DMS114 treated with DMSO at 0.1 percent for 48 hours (cell line): ENCODE data around the gene CLEC4G.
"Not testable (repeated sequence)": the region's sequence is repeated elsewhere in the genome, so short reads cannot be mapped to it uniquely, and the experiment has no call there.

Experiments used
- DNase-seq: peaks from one replicate; lab custom pipeline; 2025; ENCODE audit not compliant: unreplicated experiment; lab: John Stamatoyannopoulos, UW

CLEC4G gene

GRCh38 chr19:7746903-7747884 lies 15.3 kb upstream of the CLEC4G start, which contains the start of gene CD209:
TSS of gene CD209 (minus strand) at chr19:7747534. CDS start at chr19:7747511, 23 bp downstream.
- DNase-seq: no peak

GRCh38 chr19:7746306-7746705 lies 14.4 kb upstream of the CLEC4G start:
- not testable (repeated sequence) for DNase-seq

- no peak for DNase-seq
Measured at GRCh38 chr19:7744871-7745650, 13.2 kb upstream of the CLEC4G start.

GRCh38 chr19:7744199-7744786 lies 12.4 kb upstream of the CLEC4G start:
- DNase-seq: no peak

- DNase-seq: no peak
Measured at GRCh38 chr19:7743425-7743841, 11.5 kb upstream of the CLEC4G start.

GRCh38 chr19:7742991-7743390 lies 11.1 kb upstream of the CLEC4G start:
- DNase-seq: no peak

GRCh38 chr19:7742575-7742974 lies 10.7 kb upstream of the CLEC4G start:
- DNase-seq: no peak

GRCh38 chr19:7740682-7741054 lies 8.8 kb upstream of the CLEC4G start:
- DNase-seq: no peak

GRCh38 chr19:7739801-7740681 lies 8.1 kb upstream of the CLEC4G start:
- DNase-seq: no peak

- DNase-seq: no peak
Measured at GRCh38 chr19:7739211-7739755, 7.4 kb upstream of the CLEC4G start.

GRCh38 chr19:7738023-7738422 lies 6.1 kb upstream of the CLEC4G start:
- no peak for DNase-seq

- no peak for DNase-seq
Measured at GRCh38 chr19:7737215-7737614, 5.3 kb upstream of the CLEC4G start.

GRCh38 chr19:7736148-7736547 lies 4.2 kb upstream of the CLEC4G start:
- DNase-seq: no peak

GRCh38 chr19:7734220-7735203 lies 2.6 kb upstream of the CLEC4G start:
- DNase-seq: no peak

- DNase-seq: no peak
Measured at GRCh38 chr19:7733376-7733775, 1.5 kb upstream of the CLEC4G start.

GRCh38 chr19:7731615-7732014 lies 295 bp downstream of the CLEC4G start:
- no peak for DNase-seq

- no peak for DNase-seq
Measured at GRCh38 chr19:7731218-7731595, 703 bp downstream of the CLEC4G start.

GRCh38 chr19:7730286-7731217 lies 1.4 kb downstream of the CLEC4G start:
- DNase-seq: no peak
